HepG2 (cell line): ENCODE data around the gene TRIP6. TPM values are rescaled to one million over a fixed set of nuclear protein-coding genes. Genes with fewer than 3 reads are reported as not detected.

Source experiments
- FOXO1 ChIP-seq: sonication (generic); formaldehyde crosslinking; IDR thresholded peaks from 2 replicates; pipeline ENCODE4 v1.4.0; 2020; ENCODE audit warnings: missing genetic modification reagents
- HNRNPK ChIP-seq: fragments of 200-400 bp; formaldehyde crosslinking; IDR thresholded peaks from 2 replicates; pipeline ENCODE4 v1.6.1; 2018; ENCODE audit warnings: low read length, low read depth, moderate library complexity, mild to moderate bottlenecking; ENCODE audit not compliant: poor library complexity, severe bottlenecking
- KDM6A ChIP-seq: IDR thresholded peaks from 2 replicates; pipeline ENCODE4 v1.6.1; 2016; ENCODE audit warnings: low read depth
- RERE ChIP-seq: IDR thresholded peaks from 2 replicates; pipeline ENCODE4 v1.6.1; 2016; ENCODE audit warnings: low read depth, missing genetic modification reagents, missing compliant biosample characterization
- SMAD3 ChIP-seq: sonication (generic); formaldehyde crosslinking; IDR thresholded peaks from 2 replicates; pipeline ENCODE4 v1.4.0; 2020; ENCODE audit warnings: missing genetic modification reagents
- SOX6 ChIP-seq, 2 experiments: fragments of 450-650 bp in 1 of 2; sonication (generic) in 1 of 2; formaldehyde crosslinking in 1 of 2; IDR thresholded peaks; 2 replicates each; pipeline versions ENCODE4 v1.4.0 to v1.6.1; 2017 to 2020; ENCODE audit warnings: antibody characterized with exemption in 1 of 2, mild to moderate bottlenecking in 1 of 2, missing genetic modification reagents in 1 of 2
- ZNF562 ChIP-seq: sonication (generic); formaldehyde crosslinking; IDR thresholded peaks from 2 replicates; pipeline ENCODE4 v1.8.0; 2022; ENCODE audit warnings: missing genetic modification reagents, borderline replicate concordance
- ZNF75D ChIP-seq: sonication (generic); formaldehyde crosslinking; IDR thresholded peaks from 2 replicates; pipeline ENCODE4 v1.8.1; 2023; ENCODE audit warnings: missing genetic modification reagents, mild to moderate bottlenecking, borderline replicate concordance
- ZNF850 ChIP-seq: sonication (generic); formaldehyde crosslinking; conservative IDR thresholded peaks from 2 replicates; pipeline ENCODE4 v1.9.0; 2021; ENCODE audit warnings: mild to moderate bottlenecking, missing genetic modification reagents
- ZUFSP ChIP-seq: sonication (generic); formaldehyde crosslinking; IDR thresholded peaks from 2 replicates; pipeline ENCODE4 v1.9.0; 2021; ENCODE audit warnings: missing genetic modification reagents, mild to moderate bottlenecking, borderline replicate concordance
- polyA plus RNA-seq, 8 experiments: library from polyadenylated mRNA; depleted of rRNA in 3 of 8; stranded (reverse) in 7 of 8; unstranded in 1 of 8; fragments of >200 nt; fragmentation: Illumina TruSeq in 4 of 8; extraction: Trizol in 4 of 8; gene quantifications; 2 replicates each; pipeline versions ENCODE4 v1.2.1 to v1.2.3, GENCODE V29; 2011 to 2016; ENCODE audit warnings: low read depth in 4 of 8, missing spikeins in 1 of 8, mixed read lengths in 1 of 8; ENCODE audit not compliant: insufficient read depth in 1 of 8
- total RNA-seq, 5 experiments: library from RNA; depleted of rRNA; stranded (reverse); fragments of >200 nt; fragmentation: Illumina TruSeq; extraction: Trizol; gene quantifications; 2 replicates each; pipeline ENCODE4 v1.2.3, GENCODE V29; 2016; ENCODE audit warnings: low read depth in 1 of 5
- TF ChIP-seq, protein P1 (sequence below): sonication (generic); formaldehyde crosslinking; IDR thresholded peaks from 2 replicates; pipeline ENCODE4 v1.5.0; 2020; ENCODE audit warnings: mild to moderate bottlenecking, missing genetic modification reagents
- TF ChIP-seq, protein P2 (sequence below): sonication (generic); formaldehyde crosslinking; IDR thresholded peaks from 2 replicates; pipeline ENCODE4 v1.5.1; 2020; ENCODE audit warnings: missing genetic modification reagents, mild to moderate bottlenecking, borderline replicate concordance
- TF ChIP-seq, protein P3 (sequence below): sonication (generic); formaldehyde crosslinking; IDR thresholded peaks from 2 replicates; pipeline ENCODE4 v1.8.1; 2022; ENCODE audit warnings: low read depth, mild to moderate bottlenecking, missing genetic modification reagents

Gene TRIP6
- total and polyA plus RNA-seq, 2 of the 13 experiments (the other 11 are each of a cell fraction or from before 2014, with no cell fraction given): 0.34 to 0.38 TPM

GRCh38 chr7:100852048-100852872 lies 14.9 kb upstream of the TRIP6 start, which contains the start of gene SLC12A9 (continued):
- TF ChIP-seq, protein P1, sequence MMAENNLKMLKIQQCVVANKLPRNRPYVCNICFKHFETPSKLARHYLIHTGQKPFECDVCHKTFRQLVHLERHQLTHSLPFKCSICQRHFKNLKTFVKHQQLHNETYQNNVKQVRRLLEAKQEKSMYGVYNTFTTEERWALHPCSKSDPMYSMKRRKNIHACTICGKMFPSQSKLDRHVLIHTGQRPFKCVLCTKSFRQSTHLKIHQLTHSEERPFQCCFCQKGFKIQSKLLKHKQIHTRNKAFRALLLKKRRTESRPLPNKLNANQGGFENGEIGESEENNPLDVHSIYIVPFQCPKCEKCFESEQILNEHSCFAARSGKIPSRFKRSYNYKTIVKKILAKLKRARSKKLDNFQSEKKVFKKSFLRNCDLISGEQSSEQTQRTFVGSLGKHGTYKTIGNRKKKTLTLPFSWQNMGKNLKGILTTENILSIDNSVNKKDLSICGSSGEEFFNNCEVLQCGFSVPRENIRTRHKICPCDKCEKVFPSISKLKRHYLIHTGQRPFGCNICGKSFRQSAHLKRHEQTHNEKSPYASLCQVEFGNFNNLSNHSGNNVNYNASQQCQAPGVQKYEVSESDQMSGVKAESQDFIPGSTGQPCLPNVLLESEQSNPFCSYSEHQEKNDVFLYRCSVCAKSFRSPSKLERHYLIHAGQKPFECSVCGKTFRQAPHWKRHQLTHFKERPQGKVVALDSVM (CRISPR knock-in tag): peak; percentile 77
- TF ChIP-seq SMAD3 (CRISPR knock-in tag): no peak
- TF ChIP-seq FOXO1: peak; percentile 38; the same call in 1 of the 2 replicates
- TF ChIP-seq RERE (CRISPR knock-in tag): no peak
- TF ChIP-seq HNRNPK: no peak
- TF ChIP-seq ZNF562: no peak
- no peak for TF ChIP-seq ZUFSP
- TF ChIP-seq, protein P2, sequence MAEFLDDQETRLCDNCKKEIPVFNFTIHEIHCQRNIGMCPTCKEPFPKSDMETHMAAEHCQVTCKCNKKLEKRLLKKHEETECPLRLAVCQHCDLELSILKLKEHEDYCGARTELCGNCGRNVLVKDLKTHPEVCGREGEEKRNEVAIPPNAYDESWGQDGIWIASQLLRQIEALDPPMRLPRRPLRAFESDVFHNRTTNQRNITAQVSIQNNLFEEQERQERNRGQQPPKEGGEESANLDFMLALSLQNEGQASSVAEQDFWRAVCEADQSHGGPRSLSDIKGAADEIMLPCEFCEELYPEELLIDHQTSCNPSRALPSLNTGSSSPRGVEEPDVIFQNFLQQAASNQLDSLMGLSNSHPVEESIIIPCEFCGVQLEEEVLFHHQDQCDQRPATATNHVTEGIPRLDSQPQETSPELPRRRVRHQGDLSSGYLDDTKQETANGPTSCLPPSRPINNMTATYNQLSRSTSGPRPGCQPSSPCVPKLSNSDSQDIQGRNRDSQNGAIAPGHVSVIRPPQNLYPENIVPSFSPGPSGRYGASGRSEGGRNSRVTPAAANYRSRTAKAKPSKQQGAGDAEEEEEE (CRISPR knock-in tag): no peak
- no peak for TF ChIP-seq ZNF75D (CRISPR knock-in tag)
- TF ChIP-seq ZNF850 (CRISPR knock-in tag): no peak
- TF ChIP-seq, protein P3, sequence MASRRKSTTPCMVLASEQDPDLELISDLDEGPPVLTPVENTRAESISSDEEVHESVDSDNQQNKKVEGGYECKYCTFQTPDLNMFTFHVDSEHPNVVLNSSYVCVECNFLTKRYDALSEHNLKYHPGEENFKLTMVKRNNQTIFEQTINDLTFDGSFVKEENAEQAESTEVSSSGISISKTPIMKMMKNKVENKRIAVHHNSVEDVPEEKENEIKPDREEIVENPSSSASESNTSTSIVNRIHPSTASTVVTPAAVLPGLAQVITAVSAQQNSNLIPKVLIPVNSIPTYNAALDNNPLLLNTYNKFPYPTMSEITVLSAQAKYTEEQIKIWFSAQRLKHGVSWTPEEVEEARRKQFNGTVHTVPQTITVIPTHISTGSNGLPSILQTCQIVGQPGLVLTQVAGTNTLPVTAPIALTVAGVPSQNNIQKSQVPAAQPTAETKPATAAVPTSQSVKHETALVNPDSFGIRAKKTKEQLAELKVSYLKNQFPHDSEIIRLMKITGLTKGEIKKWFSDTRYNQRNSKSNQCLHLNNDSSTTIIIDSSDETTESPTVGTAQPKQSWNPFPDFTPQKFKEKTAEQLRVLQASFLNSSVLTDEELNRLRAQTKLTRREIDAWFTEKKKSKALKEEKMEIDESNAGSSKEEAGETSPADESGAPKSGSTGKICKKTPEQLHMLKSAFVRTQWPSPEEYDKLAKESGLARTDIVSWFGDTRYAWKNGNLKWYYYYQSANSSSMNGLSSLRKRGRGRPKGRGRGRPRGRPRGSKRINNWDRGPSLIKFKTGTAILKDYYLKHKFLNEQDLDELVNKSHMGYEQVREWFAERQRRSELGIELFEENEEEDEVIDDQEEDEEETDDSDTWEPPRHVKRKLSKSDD (CRISPR knock-in tag): 0 out of 2 replicates have a peak, but pooled peaks have one; percentile 26
- TF ChIP-seq SOX6 (IDR thresholded peaks at IDR 0.05): no peak
- TF ChIP-seq SOX6 (CRISPR knock-in tag; IDR thresholded peaks at IDR 0.05): peak; percentile 20; the same call in 1 of the 2 replicates
- TF ChIP-seq KDM6A (CRISPR knock-in tag): no peak
